Activated B cell treated with CpG ODN at 0.5 μM for 24 hours (primary cell): ENCODE measurements around the gene TEX48. TPM values are rescaled to one million over a fixed set of nuclear protein-coding genes. Genes with fewer than 3 reads are reported as not detected.

Experiments used
- ATAC-seq: fragments of 200-7000 bp; cut with Tn5 transposase; one replicate; pipeline ENCODE4 v1.10.0; 2021; ENCODE audit warnings: low read depth, mild to moderate bottlenecking, moderate library complexity
- CTCF ChIA-PET: fragments of 350-600 bp; sonication (Branson Sonifier 250); formaldehyde crosslinking; loops from one replicate; lab custom pipeline; 2021; ENCODE audit warnings: antibody characterized with exemption; lab: Charles Lee
- POLR2A ChIA-PET: fragments of 350-600 bp; sonication (Branson Sonifier 250); formaldehyde crosslinking; loops from one replicate; lab custom pipeline; 2021; ENCODE audit warnings: antibody characterized with exemption; lab: Charles Lee
- DNase-seq: peaks from one replicate; pipeline ENCODE4 v3.0.0; 2022
- H3K27ac Mint-ChIP-seq: one replicate; pipeline ENCODE4 v1.8.0; 2020; ENCODE audit warnings: mixed read lengths
- H3K27me3 Mint-ChIP-seq: one replicate; pipeline ENCODE4 v1.8.0; 2021; ENCODE audit warnings: mixed read lengths
- H3K36me3 Mint-ChIP-seq: one replicate; pipeline ENCODE4 v1.8.0; 2021; ENCODE audit warnings: low read depth, mixed read lengths
- H3K4me1 Mint-ChIP-seq: one replicate; pipeline ENCODE4 v1.8.0; 2021; ENCODE audit warnings: mixed read lengths
- H3K4me3 Mint-ChIP-seq: one replicate; pipeline ENCODE4 v1.8.0; 2020; ENCODE audit warnings: mild to moderate bottlenecking, mixed read lengths
- H3K9me3 Mint-ChIP-seq: one replicate; pipeline ENCODE4 v1.8.0; 2020; ENCODE audit warnings: mixed read lengths
- intact Hi-C: fragments of 100-400 bp; cut with micrococcal nuclease; formaldehyde crosslinking; loops from one replicate; pipeline ENCODE4 v1.15.1; 2024
- total RNA-seq: library from RNA; stranded (reverse); gene quantifications from 2 replicates; pipeline ENCODE4 v1.2.3, GENCODE V29; 2022
- TF ChIP-seq, protein P1 (sequence below): fragments of 200-600 bp; IDR thresholded peaks from one replicate; pipeline ENCODE4 v1.8.0; 2022; ENCODE audit warnings: antibody characterized with exemption, mild to moderate bottlenecking

Gene TEX48
- total RNA-seq, result not detected in 2 replicates

GRCh38 chr9:114681594-114682332, at the start of gene TEX48:
Gene TEX48 (minus strand): TSS chr9:114682192. CDS start chr9:114671723, 10,469 bp downstream.
- TF ChIP-seq, protein P1, sequence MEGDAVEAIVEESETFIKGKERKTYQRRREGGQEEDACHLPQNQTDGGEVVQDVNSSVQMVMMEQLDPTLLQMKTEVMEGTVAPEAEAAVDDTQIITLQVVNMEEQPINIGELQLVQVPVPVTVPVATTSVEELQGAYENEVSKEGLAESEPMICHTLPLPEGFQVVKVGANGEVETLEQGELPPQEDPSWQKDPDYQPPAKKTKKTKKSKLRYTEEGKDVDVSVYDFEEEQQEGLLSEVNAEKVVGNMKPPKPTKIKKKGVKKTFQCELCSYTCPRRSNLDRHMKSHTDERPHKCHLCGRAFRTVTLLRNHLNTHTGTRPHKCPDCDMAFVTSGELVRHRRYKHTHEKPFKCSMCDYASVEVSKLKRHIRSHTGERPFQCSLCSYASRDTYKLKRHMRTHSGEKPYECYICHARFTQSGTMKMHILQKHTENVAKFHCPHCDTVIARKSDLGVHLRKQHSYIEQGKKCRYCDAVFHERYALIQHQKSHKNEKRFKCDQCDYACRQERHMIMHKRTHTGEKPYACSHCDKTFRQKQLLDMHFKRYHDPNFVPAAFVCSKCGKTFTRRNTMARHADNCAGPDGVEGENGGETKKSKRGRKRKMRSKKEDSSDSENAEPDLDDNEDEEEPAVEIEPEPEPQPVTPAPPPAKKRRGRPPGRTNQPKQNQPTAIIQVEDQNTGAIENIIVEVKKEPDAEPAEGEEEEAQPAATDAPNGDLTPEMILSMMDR, result no peak
- POLR2A ChIA-PET, result interaction anchor here (0.7 kb wide), 1 partner anchor 276 kb away, joined by 3 read pairs; no protein-coding TSS in a partner anchor

GRCh38 chr9:114731701-114732100, 49.7 kb upstream of the TEX48 start:
- ChIA-PET POLR2A (no interaction called here), CTCF (no interaction called here)
- intact Hi-C loops, result no loop called here
- ATAC-seq (no peak), DNase-seq (no peak)
- TF ChIP-seq, protein P1, result no peak
- peaks cover 12% of the 10 kb centered on the region for H3K4me1 Mint-ChIP-seq
- no peaks in the 10 kb centered on the region for H3K36me3 Mint-ChIP-seq
- H3K27ac Mint-ChIP-seq, result no peak overlapping the region
- no peaks in the 10 kb centered on the region for H3K9me3 Mint-ChIP-seq
- no peak overlapping the region for H3K4me3 Mint-ChIP-seq
- no peaks in the 10 kb centered on the region for H3K27me3 Mint-ChIP-seq

More at GRCh38 chr9:114681594-114682332, at the start of gene TEX48:
- Mint-ChIP-seq H3K27me3 (peaks cover 24% of the 10 kb centered on the region), H3K9me3 (no peaks in the 10 kb centered on the region), H3K36me3 (no peaks in the 10 kb centered on the region), H3K4me3 (no peak within 1 kb of the TSS), H3K4me1 (peaks cover 5% of the 10 kb centered on the region), H3K27ac (peak within 1 kb of the TSS; percentile 36)
- intact Hi-C loops, result loop anchor here (1.0 to 5.0 kb wide), 6 partner anchors 58 to 911 kb away; no protein-coding TSS in a partner anchor
- CTCF ChIA-PET, result interaction anchor here (0.7 to 4.1 kb wide), 16 partner anchors 17 to 339 kb away, joined by 3 to 50 read pairs (median 6); no protein-coding TSS in a partner anchor
- peak; percentile 94 for ATAC-seq
- no peak for DNase-seq

- no peak for DNase-seq
- Mint-ChIP-seq H3K27ac (no peak overlapping the region), H3K27me3 (peaks cover 2% of the 10 kb centered on the region), H3K4me3 (no peak overlapping the region), H3K9me3 (no peaks in the 10 kb centered on the region), H3K4me1 (peaks cover 24% of the 10 kb centered on the region), H3K36me3 (no peaks in the 10 kb centered on the region)
- ChIA-PET CTCF (no interaction called here), POLR2A (no interaction called here)
- no peak for ATAC-seq
- intact Hi-C loops, result no loop called here
- TF ChIP-seq, protein P1, result no peak
These were observed 47.7 kb upstream of the TEX48 start for GRCh38 chr9:114729706-114730105.

DNA sequence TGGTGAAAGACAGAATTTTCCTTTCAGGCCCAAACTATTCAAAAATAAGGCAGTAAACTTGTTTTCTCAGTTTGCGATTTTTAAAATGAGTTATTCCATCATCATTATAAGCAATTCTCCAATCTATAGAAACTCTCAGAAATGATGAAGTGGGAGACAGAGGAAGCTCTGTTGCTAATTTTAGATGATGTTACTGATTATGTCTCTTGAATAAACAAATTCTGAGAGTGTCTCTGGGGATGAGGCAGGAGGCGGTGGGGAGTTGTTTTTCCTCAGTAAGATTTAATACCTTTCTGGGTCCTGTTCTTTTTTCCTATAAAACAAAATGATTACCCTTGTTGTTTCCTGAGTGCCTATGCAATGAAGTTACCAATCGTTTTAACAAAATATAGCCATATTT, 43.9 kb upstream of the TEX48 start:
- H3K36me3 Mint-ChIP-seq, result no peaks in the 10 kb centered on the region
- ChIA-PET POLR2A (no interaction called here), CTCF (no interaction called here)
- H3K4me1 Mint-ChIP-seq, result peaks cover 30% of the 10 kb centered on the region
- ATAC-seq (no peak), DNase-seq (no peak)
- intact Hi-C loops, result no loop called here
- no peak overlapping the region for H3K4me3 Mint-ChIP-seq
- TF ChIP-seq, protein P1, result no peak
- peaks cover 9% of the 10 kb centered on the region for H3K27me3 Mint-ChIP-seq
- no peak overlapping the region for H3K27ac Mint-ChIP-seq
- H3K9me3 Mint-ChIP-seq, result no peaks in the 10 kb centered on the region

GRCh38 chr9:114724744-114725143, 42.8 kb upstream of the TEX48 start:
- ATAC-seq (no peak), DNase-seq (no peak)
- ChIA-PET CTCF (no interaction called here), POLR2A (no interaction called here)
- Mint-ChIP-seq H3K4me1 (peaks cover 30% of the 10 kb centered on the region), H3K27me3 (peaks cover 9% of the 10 kb centered on the region), H3K4me3 (no peak overlapping the region), H3K9me3 (no peaks in the 10 kb centered on the region), H3K36me3 (no peaks in the 10 kb centered on the region), H3K27ac (no peak overlapping the region)
- intact Hi-C loops, result no loop called here
- TF ChIP-seq, protein P1, result no peak
